ENCODE measurements around the gene ACACA. TPM values are rescaled to one million over a fixed set of nuclear protein-coding genes. Genes with fewer than 3 reads are reported as not detected.

Gene ACACA
- total and polyA plus RNA-seq, 9 of the 15 experiments (the other 6 are each of a cell fraction or from before 2014, with no cell fraction given): 35.9 to 135 (median 88.4) TPM

DNA sequence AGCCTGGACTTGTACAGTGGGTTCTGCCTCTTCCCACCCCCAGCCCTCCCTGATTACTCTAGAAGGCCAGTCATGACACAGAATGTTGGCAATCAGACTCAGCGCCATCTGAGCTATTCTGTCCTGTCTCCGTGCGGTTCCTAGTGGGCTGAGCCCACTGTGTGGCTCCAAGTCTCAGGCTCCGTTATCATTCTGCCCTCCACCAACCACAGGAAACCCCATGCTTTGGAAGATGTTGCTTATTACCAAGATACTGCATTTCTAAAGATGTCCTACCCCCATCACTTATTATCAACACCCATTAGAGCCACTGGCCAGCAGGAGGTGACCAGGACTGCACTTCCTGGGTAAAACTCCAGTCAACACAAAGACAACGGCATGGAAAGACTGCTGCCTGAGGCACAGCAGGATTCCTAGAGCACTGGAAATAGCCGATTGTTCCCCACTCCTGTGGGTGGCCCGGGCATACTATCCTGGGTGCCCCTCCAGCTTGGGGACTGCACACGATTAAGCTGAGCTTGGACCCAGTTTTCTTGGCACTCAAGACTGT is 324.2 kb downstream of the ACACA start:
- in situ Hi-C loops (cut with MboI): no loop called here
- peaks cover 30% of the 10 kb centered on the region; the same call in 2 of the 3 replicates for H3K36me3 ChIP-seq (ENCODE audit: control insufficient read depth, insufficient read depth, low read length)
- no peak overlapping the region for H3K4me2 ChIP-seq (ENCODE audit: insufficient read depth, low read length)
- ATAC-seq (peak; percentile 34), DNase-seq (ENCODE audit: extremely low read depth in 1 of 4, low spot score in 3 of 4) (no peak), FAIRE-seq (no peak)
- H3K4me3 ChIP-seq: no peak overlapping the region
- BruUV-seq (replicated peaks): no TSS peak
- no peaks in the 10 kb centered on the region for H4K20me1 ChIP-seq (replicated peaks; ENCODE audit: control insufficient read depth, insufficient read depth, low read length)
- WGBS (ENCODE audit: insufficient coverage, low coverage, missing lambda C conversion rate): 50% methylated on average over 5 of the region's 8 CpGs
- H2AFZ ChIP-seq (ENCODE audit: low read depth, low read length): no peak overlapping the region
- no peaks in the 10 kb centered on the region for H3K9me1 ChIP-seq (ENCODE audit: control insufficient read depth, insufficient read depth, low read length)
- no peaks in the 10 kb centered on the region; a peak in 1 of 5 replicates for H3K4me1 ChIP-seq (replicated peaks in 1 of 2; ENCODE audit: control insufficient read depth in 2 of 2, insufficient read depth in 2 of 2, low read length in 2 of 2)
- intact Hi-C loops (cut with micrococcal nuclease): no loop called here
- POLR2A ChIA-PET: interaction anchor here (1.5 to 1.6 kb wide), 2 partner anchors 11 to 16 kb away, joined by 4 to 5 read pairs; no protein-coding TSS in a partner anchor
- no peak overlapping the region for H3K27ac ChIP-seq (ENCODE audit: extremely low read depth, low read depth, low read length)
- H3K79me2 ChIP-seq (ENCODE audit: control insufficient read depth, insufficient read depth, low read length): no peaks in the 10 kb centered on the region
- CTCF ChIA-PET (ENCODE audit: low intra/inter-chr PET ratio): no interaction called here
- no peaks in the 10 kb centered on the region for H3K9me3 ChIP-seq (replicated peaks; ENCODE audit: control insufficient read depth, insufficient read depth, low read depth, low read length)
- no peaks in the 10 kb centered on the region for H3K27me3 ChIP-seq (ENCODE audit: control insufficient read depth in 2 of 2, insufficient read depth in 2 of 2, low read length in 2 of 2)
- no peak for TF ChIP-seq ELF4 (CRISPR knock-in tag; IDR thresholded peaks at IDR 0.05)
- no peak for TF ChIP-seq ZNF124 (CRISPR knock-in tag; IDR thresholded peaks at IDR 0.05)
- TF ChIP-seq SAFB (IDR thresholded peaks at IDR 0.05; ENCODE audit: borderline replicate concordance, low read depth, low read length): no peak
- TF ChIP-seq TARDBP (IDR thresholded peaks at IDR 0.05): no peak
- TF ChIP-seq CBFB (CRISPR knock-in tag; IDR thresholded peaks at IDR 0.05): no peak
- TF ChIP-seq, protein P1, sequence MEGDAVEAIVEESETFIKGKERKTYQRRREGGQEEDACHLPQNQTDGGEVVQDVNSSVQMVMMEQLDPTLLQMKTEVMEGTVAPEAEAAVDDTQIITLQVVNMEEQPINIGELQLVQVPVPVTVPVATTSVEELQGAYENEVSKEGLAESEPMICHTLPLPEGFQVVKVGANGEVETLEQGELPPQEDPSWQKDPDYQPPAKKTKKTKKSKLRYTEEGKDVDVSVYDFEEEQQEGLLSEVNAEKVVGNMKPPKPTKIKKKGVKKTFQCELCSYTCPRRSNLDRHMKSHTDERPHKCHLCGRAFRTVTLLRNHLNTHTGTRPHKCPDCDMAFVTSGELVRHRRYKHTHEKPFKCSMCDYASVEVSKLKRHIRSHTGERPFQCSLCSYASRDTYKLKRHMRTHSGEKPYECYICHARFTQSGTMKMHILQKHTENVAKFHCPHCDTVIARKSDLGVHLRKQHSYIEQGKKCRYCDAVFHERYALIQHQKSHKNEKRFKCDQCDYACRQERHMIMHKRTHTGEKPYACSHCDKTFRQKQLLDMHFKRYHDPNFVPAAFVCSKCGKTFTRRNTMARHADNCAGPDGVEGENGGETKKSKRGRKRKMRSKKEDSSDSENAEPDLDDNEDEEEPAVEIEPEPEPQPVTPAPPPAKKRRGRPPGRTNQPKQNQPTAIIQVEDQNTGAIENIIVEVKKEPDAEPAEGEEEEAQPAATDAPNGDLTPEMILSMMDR (IDR thresholded peaks at IDR 0.05 in 2 of 3, conservative IDR thresholded peaks at IDR 0.05 in 1 of 3; ENCODE audit: insufficient read depth in 2 of 3, low read depth in 1 of 3, low read length in 3 of 3): 0 out of 6 replicates have a peak, but pooled peaks of 1 of the 3 experiments have one; percentile 6
- no peak overlapping the region for H3K9ac ChIP-seq (ENCODE audit: insufficient read depth in 1 of 2, low read depth in 2 of 2, low read length in 2 of 2)

All from K562 (cell line).